Measurements from ENCODE around the gene SIGLEC11. TPM values are rescaled to one million over a fixed set of nuclear protein-coding genes. Genes with fewer than 3 reads are reported as not detected.
"Not testable (repeated sequence)": the region's sequence is repeated elsewhere in the genome, so short reads cannot be mapped to it uniquely, and the experiment has no call there.

The SIGLEC11 gene
- total and polyA plus RNA-seq, 2 donors from 2014 or later = 1.2 to 1.5 TPM

GRCh38 chr19:49968279-49968922, 7.4 kb upstream of the SIGLEC11 start:
- DNase-seq = peak in 1 of 5 donors; percentile 9
- Histone ChIP-seq H3K27me3 (ENCODE audit: control insufficient read depth, insufficient read depth, low read length) (no peaks in the 10 kb centered on the region), H3K4me3 (ENCODE audit: low read length in 3 of 3) (no peak overlapping the region), H3K9ac (ENCODE audit: low read length in 3 of 3) (no peak overlapping the region), H3K27ac (ENCODE audit: low read depth in 2 of 2, low read length in 2 of 2) (no peak overlapping the region), H3K9me3 (ENCODE audit: control insufficient read depth in 2 of 3, insufficient read depth in 1 of 3, low read length in 3 of 3) (no peaks in the 10 kb centered on the region), H3K4me1 (ENCODE audit: control insufficient read depth in 2 of 3, insufficient read depth in 2 of 3, low read depth in 1 of 3, low read length in 3 of 3) (no peaks in the 10 kb centered on the region), H3K36me3 (ENCODE audit: control insufficient read depth in 2 of 3, insufficient read depth in 3 of 3, low read length in 3 of 3) (no peaks in the 10 kb centered on the region)
- intact Hi-C loops (cut with DNase I) = no loop called here
- TF ChIP-seq CTCF (IDR thresholded peaks at IDR 0.05; ENCODE audit: borderline replicate concordance, extremely low read depth, insufficient read depth) = no peak
- no peak for FAIRE-seq

- H3K36me3 ChIP-seq (ENCODE audit: control insufficient read depth in 2 of 3, insufficient read depth in 3 of 3, low read length in 3 of 3); H3K4me1 ChIP-seq (ENCODE audit: control insufficient read depth in 2 of 3, insufficient read depth in 2 of 3, low read depth in 1 of 3, low read length in 3 of 3); H3K27me3 ChIP-seq (ENCODE audit: control insufficient read depth, insufficient read depth, low read length); FAIRE-seq; H3K9me3 ChIP-seq (ENCODE audit: control insufficient read depth in 2 of 3, insufficient read depth in 1 of 3, low read length in 3 of 3); H3K27ac ChIP-seq (ENCODE audit: low read depth in 2 of 2, low read length in 2 of 2); H3K4me3 ChIP-seq (ENCODE audit: low read length in 3 of 3); intact Hi-C loops (cut with DNase I); H3K9ac ChIP-seq (ENCODE audit: low read length in 3 of 3): not testable (repeated sequence)
- DNase-seq = peak in 1 of 5 donors; percentile 11
Measured at GRCh38 chr19:49959892-49960291, 1.1 kb downstream of the SIGLEC11 start.

GRCh38 chr19:49958596-49958995, 2.4 kb downstream of the SIGLEC11 start:
- H3K4me3 ChIP-seq (ENCODE audit: low read length in 3 of 3); H3K27me3 ChIP-seq (ENCODE audit: control insufficient read depth, insufficient read depth, low read length); H3K27ac ChIP-seq (ENCODE audit: low read depth in 2 of 2, low read length in 2 of 2); intact Hi-C loops (cut with DNase I); H3K9me3 ChIP-seq (ENCODE audit: control insufficient read depth in 2 of 3, insufficient read depth in 1 of 3, low read length in 3 of 3); FAIRE-seq; H3K36me3 ChIP-seq (ENCODE audit: control insufficient read depth in 2 of 3, insufficient read depth in 3 of 3, low read length in 3 of 3); H3K9ac ChIP-seq (ENCODE audit: low read length in 3 of 3); H3K4me1 ChIP-seq (ENCODE audit: control insufficient read depth in 2 of 3, insufficient read depth in 2 of 3, low read depth in 1 of 3, low read length in 3 of 3): not testable (repeated sequence)
- peak in 1 of 5 donors; percentile 55 for DNase-seq

GRCh38 chr19:49958144-49958543, 2.8 kb downstream of the SIGLEC11 start:
- H3K36me3 ChIP-seq (ENCODE audit: control insufficient read depth in 2 of 3, insufficient read depth in 3 of 3, low read length in 3 of 3); H3K4me1 ChIP-seq (ENCODE audit: control insufficient read depth in 2 of 3, insufficient read depth in 2 of 3, low read depth in 1 of 3, low read length in 3 of 3); FAIRE-seq; intact Hi-C loops (cut with DNase I); H3K27me3 ChIP-seq (ENCODE audit: control insufficient read depth, insufficient read depth, low read length); H3K9ac ChIP-seq (ENCODE audit: low read length in 3 of 3); H3K27ac ChIP-seq (ENCODE audit: low read depth in 2 of 2, low read length in 2 of 2); H3K9me3 ChIP-seq (ENCODE audit: control insufficient read depth in 2 of 3, insufficient read depth in 1 of 3, low read length in 3 of 3): not testable (repeated sequence)
- H3K4me3 ChIP-seq (ENCODE audit: low read length in 3 of 3) = peak overlapping the region in 1 of 3 donors; percentile 44
- peak in 1 of 5 donors; percentile 44 for DNase-seq

- H3K36me3 ChIP-seq (ENCODE audit: control insufficient read depth in 2 of 3, insufficient read depth in 3 of 3, low read length in 3 of 3) = no peaks in the 10 kb centered on the region
- H3K9me3 ChIP-seq (ENCODE audit: control insufficient read depth in 2 of 3, insufficient read depth in 1 of 3, low read length in 3 of 3) = no peaks in the 10 kb centered on the region
- H3K27me3 ChIP-seq (ENCODE audit: control insufficient read depth, insufficient read depth, low read length) = no peaks in the 10 kb centered on the region
- no peaks in the 10 kb centered on the region for H3K4me1 ChIP-seq (ENCODE audit: control insufficient read depth in 2 of 3, insufficient read depth in 2 of 3, low read depth in 1 of 3, low read length in 3 of 3)
- TF ChIP-seq CTCF (IDR thresholded peaks at IDR 0.05; ENCODE audit: borderline replicate concordance, extremely low read depth, insufficient read depth) = no peak
- DNase-seq = peak in 2 of 5 donors; percentile 15 to 16
- FAIRE-seq = no peak
- H3K27ac ChIP-seq (ENCODE audit: low read depth in 2 of 2, low read length in 2 of 2) = no peak overlapping the region
- intact Hi-C loops (cut with DNase I) = no loop called here
- H3K4me3 ChIP-seq (ENCODE audit: low read length in 3 of 3) = no peak overlapping the region
- no peak overlapping the region for H3K9ac ChIP-seq (ENCODE audit: low read length in 3 of 3)
Measured at GRCh38 chr19:49957262-49957915, 3.6 kb downstream of the SIGLEC11 start.
